Lower leg skin (tissue), 3 donors: ENCODE results near the gene MIPEP.

Experiments used
- CTCF ChIP-seq, 3 donors: fragments of 450-650 bp; IDR thresholded peaks; one replicate each; pipeline ENCODE4 v1.5.1; 2016; ENCODE audit warnings: antibody characterized with exemption in 3 of 3, mild to moderate bottlenecking in 3 of 3, moderate library complexity in 2 of 3
- POLR2A ChIP-seq, 2 donors: fragments of 450-650 bp; IDR thresholded peaks; one replicate each; pipeline ENCODE4 v1.6.1; 2016 to 2017; ENCODE audit warnings: antibody characterized with exemption in 2 of 2, mild to moderate bottlenecking in 1 of 2, moderate library complexity in 1 of 2

DNA sequence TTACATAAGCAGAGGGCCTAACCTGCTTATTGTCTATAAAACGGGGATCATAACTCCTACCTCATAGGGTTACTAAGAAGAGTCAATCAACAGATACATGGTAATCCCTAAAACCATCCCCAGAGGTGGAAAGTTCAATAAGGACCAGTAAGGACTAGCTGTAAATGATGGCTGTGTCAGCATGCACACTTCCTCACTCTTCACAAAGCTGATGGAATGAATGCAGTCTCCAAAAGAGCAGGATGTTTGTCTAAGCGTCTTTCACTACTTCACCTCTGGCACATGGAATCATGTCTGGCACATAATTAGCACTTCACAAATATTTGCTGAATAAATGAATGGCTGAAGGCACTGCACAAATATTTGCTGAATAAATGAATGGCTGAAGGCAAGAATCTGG lies 134.2 kb downstream of the MIPEP start:
- TF ChIP-seq CTCF (IDR thresholded peaks at IDR 0.05) (no peak), POLR2A (IDR thresholded peaks at IDR 0.05) (no peak)
